IPS DF 4.7 (cell line): ENCODE data around the gene BCL2.

Source experiments
- DNase-seq: peaks from one replicate; pipeline ENCODE4 v3.0.0-alpha.2; 2013; ENCODE audit warnings: low spot score; ENCODE audit errors: extremely low read depth

BCL2 gene

DNA sequence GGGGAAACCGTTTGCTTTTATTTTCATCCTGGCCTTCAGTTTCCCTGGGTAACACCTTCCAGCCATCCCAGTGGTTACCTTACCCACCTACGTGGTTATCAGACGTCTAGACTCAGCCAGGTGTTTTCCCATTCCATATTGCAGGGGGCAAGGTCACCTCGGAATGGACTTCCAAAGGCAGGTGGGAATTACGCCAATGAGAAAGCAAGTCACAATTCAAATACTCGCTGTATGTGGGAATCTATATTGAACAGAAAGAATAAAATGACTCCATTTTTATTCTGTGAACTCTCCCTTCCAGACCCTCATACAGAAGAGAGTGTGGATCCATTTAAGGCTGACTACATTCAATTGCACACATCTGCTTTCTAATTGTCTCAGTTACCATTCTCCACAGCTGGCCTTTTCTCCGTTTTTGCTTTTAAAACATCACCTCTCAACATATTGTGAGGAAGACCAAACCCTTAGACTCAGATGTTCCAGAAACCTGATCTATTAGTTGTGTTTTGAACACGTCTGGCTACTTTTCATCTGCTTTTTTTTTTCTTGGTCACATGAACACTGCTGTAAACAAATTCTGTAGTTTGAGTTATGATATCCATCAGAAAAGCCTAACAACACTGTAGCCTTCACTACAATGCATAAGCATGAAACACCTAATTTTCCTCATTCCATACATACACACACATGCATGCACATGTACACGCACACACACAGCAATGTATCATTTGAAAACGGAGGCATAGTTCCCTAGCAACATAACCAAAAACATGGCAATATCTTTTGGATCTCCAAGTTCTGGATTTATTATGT, 59.8 kb downstream of the BCL2 start:
- DNase-seq, result no peak

DNA sequence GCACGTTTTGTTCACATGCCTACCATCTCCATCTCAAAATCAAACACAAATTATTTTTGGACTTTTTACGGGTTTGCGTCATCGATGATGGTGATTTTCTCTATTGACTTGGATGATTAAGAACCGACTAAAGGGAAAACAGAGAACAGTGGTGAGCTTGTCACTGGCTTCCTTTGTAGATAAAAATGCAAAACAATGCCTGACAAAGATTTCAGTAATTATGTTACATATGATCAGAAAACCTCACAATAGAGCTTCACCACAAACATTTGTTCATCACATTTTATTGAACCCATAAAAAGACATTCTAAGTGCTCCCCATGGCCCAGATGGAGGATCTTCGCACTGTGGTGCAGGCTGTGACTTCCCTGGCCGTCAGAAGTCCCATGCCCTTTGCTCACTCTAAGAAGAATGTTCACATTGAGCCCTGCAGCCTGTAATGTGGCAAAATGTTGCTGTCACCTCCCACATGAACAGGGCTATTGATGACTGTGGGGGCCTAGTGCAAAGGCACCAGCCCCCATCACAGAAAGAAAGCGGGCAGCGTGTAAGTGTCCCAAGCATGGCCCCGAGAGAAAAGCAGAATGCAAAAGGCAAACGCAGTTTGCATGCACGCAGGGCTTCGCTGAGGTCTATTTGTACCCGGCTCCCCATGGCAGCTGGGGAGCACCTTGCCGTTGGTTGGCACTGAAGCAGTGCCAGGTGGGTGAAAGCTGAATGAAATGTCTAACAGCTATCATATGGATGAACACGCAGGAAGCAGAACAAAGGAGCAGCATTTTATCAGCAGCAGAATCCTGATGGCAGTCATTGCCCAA, 60.6 kb downstream of the BCL2 start:
- DNase-seq, result no peak

DNA sequence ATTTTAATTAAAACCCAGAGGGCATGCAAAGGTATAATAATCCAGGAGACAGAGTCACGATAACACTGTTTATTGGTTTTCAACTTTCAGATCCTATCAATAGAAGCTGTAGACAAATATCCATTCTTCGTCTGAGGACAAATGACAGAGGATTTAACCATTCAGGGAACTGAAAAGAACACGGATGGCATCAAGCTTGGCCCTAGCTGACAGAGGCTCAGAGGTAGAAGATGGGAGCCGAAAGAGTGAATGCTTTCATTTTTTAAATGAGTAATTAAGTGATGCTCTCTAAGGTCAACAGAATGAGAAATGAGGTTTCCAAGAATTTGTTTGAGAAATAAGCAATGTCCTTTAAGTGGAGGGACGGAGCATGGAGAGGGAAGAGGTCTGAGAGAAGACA, 62.1 kb downstream of the BCL2 start:
- DNase-seq, result no peak

GRCh38 chr18:63255435-63255834, 64.1 kb downstream of the BCL2 start:
- no peak for DNase-seq

- DNase-seq, result no peak
These were observed 64.7 kb downstream of the BCL2 start for GRCh38 chr18:63254716-63255399.

- no peak for DNase-seq
These were observed 65.9 kb downstream of the BCL2 start for GRCh38 chr18:63253428-63254372.

DNA sequence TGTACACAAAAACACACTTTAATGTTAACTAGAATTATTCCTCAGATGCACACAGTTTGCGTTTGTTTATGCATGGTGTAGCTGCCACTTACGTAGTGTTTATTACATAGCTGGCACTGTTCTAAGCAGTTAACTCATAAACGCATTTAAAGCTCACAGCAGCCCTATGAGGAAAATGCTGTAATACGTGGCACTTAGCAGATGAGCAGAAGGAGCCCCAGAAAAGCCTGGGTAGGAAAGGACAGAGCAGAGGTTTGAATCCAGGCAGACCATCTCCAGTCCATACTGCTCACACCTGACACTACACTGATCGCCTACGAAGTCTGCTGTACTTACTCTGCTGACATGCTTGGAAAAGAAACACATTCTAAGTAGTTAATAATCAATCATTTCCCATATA, 66.6 kb downstream of the BCL2 start:
- no peak for DNase-seq

DNA sequence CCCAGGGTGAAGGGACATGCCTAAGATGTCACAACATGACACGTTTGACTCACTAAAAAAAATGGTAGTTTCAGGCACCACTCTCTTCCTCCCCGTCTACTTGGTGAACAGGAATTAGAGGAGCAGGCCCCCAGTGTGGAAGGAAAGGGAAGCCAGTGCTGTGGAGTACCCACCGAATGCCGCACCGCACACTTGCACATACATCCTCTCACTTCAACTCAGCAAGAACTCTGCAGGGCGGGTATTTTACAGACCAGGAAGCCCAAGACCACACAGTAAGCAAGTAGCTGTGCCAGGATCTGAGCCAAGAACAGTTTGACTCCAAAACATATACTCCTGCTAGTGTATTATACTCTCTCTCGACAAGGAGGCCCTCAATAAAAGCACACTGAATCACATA, 69.8 kb downstream of the BCL2 start:
- no peak for DNase-seq

GRCh38 chr18:63247926-63248325, 71.6 kb downstream of the BCL2 start:
- no peak for DNase-seq

DNA sequence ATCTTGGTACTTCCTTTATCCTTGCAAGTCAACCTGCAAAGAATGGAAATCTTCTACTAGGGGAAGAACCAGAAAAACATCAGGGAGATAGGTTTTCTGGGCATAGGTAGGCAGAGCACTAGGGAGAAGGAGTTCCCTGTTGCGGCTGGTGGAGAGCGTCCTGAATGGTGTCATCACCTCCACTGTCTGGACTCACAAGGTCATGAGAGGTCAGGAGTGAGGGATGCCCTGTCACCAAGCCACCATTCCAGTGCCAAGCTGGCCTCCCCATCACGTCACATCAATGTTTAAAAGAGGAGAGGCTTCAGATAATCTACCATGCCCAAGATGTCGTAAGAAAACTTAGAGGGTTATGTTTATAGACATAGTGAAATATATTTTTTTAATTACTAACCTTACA, 72.1 kb downstream of the BCL2 start:
- DNase-seq, result no peak

- no peak for DNase-seq
These were observed 74.0 kb downstream of the BCL2 start for GRCh38 chr18:63245600-63245999.

DNA sequence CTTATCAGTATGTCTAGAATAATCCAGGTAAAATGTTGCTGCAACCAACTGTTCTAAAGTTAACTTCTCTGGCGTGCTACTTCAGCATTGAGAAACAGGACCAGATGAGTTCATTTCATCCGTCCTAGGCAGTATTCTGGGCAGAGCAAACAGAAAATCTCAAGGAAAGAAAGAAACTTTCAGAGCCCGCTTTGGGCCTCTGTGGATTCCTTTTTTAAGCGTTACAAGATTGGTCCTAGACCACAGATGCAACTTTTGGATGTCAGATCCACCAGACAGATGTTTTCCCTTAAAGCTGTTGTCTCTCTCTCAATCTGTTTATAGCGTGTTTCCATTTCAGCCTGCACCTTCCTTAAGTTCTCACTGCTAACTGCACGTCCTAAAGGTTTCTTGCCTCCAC, 75.0 kb downstream of the BCL2 start:
- no peak for DNase-seq

GRCh38 chr18:63241760-63242159, 77.8 kb downstream of the BCL2 start:
- no peak for DNase-seq

DNA sequence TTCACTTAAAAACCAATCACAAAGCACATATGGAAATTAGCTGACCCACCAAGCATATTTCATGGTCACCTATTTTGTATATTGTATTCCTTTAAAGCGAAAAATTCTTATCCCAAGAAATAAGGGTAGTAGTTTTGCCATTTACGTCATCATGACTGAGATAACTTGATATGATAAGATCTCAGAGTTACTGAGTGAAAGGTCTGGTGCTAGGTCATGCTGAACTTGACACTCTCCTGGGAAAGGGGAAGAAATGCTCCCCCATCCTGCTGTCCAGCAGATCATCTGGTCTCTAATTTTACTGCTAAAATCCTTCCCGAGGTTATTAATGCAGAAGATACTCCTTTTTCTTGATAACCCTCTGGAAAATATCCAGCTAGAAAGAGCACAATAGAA, 78.3 kb downstream of the BCL2 start:
- no peak for DNase-seq

- DNase-seq, result no peak
These were observed 78.8 kb downstream of the BCL2 start for GRCh38 chr18:63240531-63241316.

DNA sequence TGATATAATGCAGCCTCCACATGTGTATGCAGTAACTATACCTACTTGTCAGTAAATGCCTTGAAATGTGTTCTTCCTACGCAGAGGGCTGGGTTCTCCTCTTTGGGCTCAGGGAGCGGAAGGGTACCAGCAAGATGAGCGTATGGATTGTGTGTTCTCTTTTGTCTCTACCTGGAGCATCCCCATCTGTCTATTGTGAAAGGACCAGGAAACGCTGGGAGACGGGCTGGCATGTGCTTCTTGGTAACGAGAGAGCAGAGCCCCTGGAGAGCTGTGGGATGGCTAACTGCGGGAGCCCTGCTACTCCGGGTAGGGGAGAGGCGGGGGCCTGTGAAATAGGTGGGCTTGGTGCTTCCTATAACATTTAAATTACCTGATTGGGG, 80.9 kb downstream of the BCL2 start:
- no peak for DNase-seq

DNA sequence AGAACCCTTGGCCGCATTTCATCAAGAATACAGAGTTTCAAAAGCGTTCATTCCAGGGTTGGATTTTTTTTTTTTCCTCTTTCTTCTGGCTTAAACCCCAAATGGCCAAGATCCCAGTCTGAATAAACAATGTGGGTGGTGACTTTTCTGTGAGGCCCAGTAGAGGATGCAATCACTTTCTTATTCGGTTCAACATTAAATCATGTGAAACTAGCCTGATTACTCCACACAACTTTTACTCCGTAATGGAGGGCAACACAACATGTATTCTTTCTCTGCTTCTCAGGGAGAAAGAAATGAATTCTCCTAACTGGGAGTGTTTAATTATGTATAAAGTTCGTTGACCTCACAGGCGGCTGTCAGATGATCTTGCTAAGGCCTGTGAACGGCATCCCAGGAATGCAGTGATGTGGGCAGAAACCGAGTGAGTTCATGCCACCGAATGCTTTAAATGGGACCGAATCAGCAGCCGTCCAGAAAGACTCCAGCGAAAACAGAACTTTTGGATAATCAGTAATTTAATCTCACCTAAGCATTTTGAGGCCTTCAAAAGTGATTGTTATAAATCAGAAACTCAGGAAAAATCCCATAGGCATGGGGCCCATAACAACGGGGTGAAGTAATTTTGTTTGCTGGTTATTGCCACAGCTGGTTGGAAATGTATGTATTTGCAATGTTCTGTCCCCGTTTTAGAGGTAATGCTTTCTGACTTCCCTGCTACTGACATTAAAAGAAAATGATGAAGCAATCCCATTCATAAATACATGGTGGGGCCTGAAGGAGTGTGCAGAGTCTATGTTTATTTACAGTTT, 81.5 kb downstream of the BCL2 start:
- no peak for DNase-seq

GRCh38 chr18:63236921-63237846, 82.4 kb downstream of the BCL2 start:
- DNase-seq, result no peak
